GM18511 (cell line): ENCODE measurements around the gene REV1.

Experiments used
- ATAC-seq: cut with Tn5 transposase; IDR thresholded peaks from one replicate; pipeline ENCODE4 v1.9.1; 2021; ENCODE audit warnings: mild to moderate bottlenecking, moderate library complexity; ENCODE audit not compliant: unreplicated experiment

REV1 gene

GRCh38 chr2:99451280-99451679, 38.5 kb downstream of the REV1 start:
- ATAC-seq, result no peak

- no peak for ATAC-seq
These were observed 39.6 kb downstream of the REV1 start for GRCh38 chr2:99450199-99450598.

DNA sequence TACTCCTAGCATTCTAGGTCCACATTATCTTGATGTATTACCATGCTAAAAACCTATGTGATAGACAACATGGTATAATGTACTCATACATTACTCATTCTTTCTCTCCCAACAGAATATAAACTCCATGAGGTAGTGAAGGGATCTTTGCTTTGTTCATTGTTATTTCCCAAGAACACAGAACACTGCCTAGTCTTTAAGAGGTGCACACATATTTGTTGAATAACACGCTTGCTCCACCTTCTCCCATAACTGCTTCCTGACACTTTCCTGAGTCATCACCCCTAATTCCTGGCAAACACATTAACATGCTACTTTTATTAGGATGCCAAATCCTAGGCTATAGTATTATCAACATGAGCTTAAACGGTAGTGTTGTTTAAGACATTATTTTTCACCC, 41.3 kb downstream of the REV1 start:
- no peak for ATAC-seq

DNA sequence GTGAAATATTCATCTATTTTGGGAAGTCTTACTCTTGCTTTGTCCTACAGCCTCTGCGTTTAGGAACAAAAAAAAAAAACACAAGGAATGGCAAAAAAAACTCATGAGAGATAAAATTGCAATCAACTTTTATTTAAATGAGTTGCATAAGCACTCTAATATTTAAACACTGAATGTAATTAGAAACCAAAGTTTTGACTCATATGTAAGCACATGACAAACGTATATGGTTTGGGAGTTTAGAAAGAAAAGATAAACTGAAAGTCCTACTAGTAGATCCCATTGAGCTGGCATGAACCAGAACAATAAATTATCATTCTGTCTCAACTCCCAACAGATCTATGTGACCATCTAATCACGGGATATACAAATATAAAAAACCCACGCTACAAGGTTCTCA, 44.8 kb downstream of the REV1 start:
- ATAC-seq, result no peak

GRCh38 chr2:99444222-99444621, 45.6 kb downstream of the REV1 start:
- no peak for ATAC-seq

DNA sequence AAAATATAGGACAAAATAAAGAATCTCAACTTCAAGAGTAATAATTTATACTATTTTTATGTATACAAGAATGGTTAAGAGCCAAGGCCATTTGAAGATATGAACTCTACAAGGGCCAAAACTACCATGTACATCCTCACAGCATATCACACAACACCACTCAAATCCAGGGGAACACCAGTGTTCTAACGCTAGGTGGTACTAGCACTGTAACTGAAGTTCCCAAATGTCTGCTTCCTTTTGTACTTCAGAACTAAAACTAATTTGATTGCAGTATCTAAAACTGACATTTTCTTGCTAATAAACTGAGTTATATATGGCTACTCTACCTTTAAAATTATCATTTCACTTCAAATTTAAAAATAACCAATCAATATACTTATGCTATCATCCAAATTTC, 47.0 kb downstream of the REV1 start:
- ATAC-seq, result no peak

DNA sequence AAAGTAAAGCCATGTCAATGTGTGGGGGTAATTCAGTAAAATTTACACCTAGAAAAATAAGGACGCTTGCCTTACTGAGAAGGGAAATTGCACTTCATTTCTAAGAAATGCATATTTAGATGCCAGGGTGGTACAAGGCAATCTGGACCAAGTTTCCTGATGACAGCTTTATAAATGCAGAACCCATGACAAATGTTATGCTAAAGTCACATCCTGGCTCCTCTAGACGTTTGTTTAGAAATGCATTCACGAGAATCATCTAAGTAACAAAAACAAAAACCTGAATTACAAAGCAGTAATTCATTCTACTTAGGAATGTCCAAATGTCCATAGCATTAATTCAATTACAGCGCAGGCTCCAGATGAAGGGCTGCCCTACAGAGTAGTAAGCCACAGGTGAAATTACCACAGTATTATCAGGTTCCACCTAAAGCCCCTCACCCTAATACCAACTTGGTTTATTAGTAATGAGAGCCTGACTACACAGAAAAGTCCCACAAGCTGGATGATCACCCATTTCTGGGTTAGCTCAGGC, 49.8 kb downstream of the REV1 start:
- no peak for ATAC-seq

GRCh38 chr2:99436874-99437273, 52.9 kb downstream of the REV1 start:
- ATAC-seq, result no peak

- no peak for ATAC-seq
These were observed 56.5 kb downstream of the REV1 start for GRCh38 chr2:99433340-99433739.

DNA sequence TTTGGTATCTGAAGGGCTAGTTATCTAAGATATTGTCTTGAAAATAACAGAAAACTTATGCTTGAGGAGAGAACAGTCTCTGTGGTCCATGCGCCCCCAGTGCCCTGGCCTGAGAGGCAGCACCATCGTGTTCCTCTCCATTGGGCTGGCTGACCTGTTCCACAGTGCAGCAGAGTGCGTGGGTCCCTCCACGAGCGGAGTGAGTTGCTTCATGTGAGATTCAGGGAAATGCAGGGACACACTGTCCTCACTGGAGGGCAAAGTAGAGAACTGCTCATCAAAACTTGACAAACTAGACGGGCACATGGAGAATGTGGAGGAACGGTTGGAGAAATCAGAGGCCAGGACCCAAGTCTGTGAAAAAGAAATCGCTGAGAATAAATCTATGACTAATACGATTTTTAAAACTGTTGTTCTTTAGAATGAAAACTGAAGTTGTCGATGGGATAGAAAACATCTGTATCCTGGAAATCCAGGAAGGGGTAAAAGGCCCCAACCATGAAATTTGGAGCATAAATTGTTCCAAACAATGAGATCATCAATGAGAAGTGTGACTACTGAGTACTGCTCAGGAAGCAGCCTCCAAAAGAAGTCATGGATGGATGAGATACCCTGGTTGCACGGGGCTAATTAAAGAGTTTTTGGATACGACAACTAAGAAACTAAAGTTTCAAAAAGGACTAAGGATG, 58.1 kb downstream of the REV1 start:
- no peak for ATAC-seq

DNA sequence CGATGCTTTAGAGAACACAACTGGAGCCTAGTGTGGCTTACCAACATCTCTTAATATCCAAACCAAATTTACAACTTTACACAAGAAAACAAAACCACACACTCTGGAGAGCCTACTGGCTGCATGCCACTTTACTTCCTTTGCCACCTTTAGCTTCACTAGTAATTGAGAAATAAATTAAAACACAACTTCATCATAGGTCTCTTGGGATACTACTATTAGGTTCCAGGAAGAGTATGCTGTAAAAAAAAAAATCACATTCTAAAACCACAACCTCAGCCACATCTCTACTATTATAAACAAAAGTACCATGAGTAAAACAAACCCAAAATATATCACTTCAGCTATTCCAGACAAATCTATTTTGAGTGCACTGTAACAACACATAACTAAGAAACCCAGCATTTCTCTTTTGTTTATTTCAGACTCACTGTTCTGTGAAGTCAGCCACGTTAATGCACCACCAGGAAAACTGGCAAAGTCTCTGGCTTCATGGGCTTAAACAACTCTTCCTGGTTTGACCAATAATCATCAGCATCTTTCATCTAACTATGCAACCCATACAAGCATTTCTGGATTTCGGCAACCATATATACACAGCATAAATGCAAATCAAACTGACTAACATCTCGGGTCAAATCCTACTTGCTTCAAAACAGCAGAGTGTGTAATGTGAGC, 59.1 kb downstream of the REV1 start:
- no peak for ATAC-seq

GRCh38 chr2:99425022-99425421, 64.8 kb downstream of the REV1 start:
- no peak for ATAC-seq

- no peak for ATAC-seq
These were observed 65.4 kb downstream of the REV1 start for GRCh38 chr2:99424371-99424770.

DNA sequence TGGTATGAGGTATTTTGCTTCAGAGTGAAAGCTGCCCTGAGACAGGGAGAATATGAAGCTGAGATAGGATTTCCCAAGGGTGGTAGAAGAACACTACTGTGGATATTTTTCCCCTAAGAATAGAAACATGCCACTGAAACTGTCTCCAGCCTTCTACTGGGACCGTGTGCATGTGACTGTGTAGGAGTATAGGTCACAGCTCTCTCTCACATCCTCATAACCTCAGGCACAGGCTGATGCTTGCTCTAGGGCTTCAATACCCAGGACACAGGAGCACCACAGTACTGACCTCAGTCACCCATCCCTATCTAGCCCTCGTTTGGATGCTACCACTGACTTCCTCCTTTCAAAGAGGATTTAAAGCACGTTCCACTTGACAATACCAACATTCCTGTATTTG, 67.2 kb downstream of the REV1 start:
- ATAC-seq, result no peak

DNA sequence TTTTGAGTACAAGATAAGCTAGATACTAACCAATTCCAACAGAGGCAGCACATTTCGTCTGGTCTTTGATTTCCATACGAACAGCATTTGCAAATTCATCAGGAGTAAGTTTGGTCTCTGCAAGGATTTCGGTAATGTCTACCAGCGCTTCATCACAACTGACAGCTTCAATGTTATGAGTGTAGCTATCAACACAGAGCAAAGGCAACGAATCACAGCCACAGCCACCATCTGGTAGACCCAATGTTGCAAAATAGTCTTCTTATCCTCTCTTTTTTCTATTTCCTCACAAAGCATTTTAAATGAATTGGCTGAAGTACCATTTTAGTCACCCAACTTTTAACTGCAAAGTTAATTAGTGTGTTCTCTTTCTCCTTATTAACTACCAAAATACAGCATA, 68.3 kb downstream of the REV1 start:
- no peak for ATAC-seq

GRCh38 chr2:99420751-99421299, 69.0 kb downstream of the REV1 start:
- no peak for ATAC-seq

GRCh38 chr2:99420031-99420430, 69.8 kb downstream of the REV1 start:
- no peak for ATAC-seq

- ATAC-seq, result no peak
These were observed 72.4 kb downstream of the REV1 start for GRCh38 chr2:99417396-99417795.

- no peak for ATAC-seq
These were observed 75.3 kb downstream of the REV1 start for GRCh38 chr2:99414566-99414965.

- ATAC-seq, result no peak
These were observed 79.5 kb downstream of the REV1 start for GRCh38 chr2:99410276-99410675.

GRCh38 chr2:99406137-99406536, 83.7 kb downstream of the REV1 start:
- ATAC-seq, result no peak
